HepG2 (cell line): ENCODE results near the gene NOTUM. TPM values are rescaled to one million over a fixed set of nuclear protein-coding genes. Genes with fewer than 3 reads are reported as not detected.

Experiments used
- AGO1 ChIP-seq: fragments of 200-400 bp; formaldehyde crosslinking; IDR thresholded peaks from 2 replicates; pipeline ENCODE4 v1.6.1; 2017; ENCODE audit warnings: mild to moderate bottlenecking, low read depth, low read length, moderate library complexity; ENCODE audit not compliant: poor library complexity, severe bottlenecking
- FLYWCH1 ChIP-seq: sonication (generic); formaldehyde crosslinking; IDR thresholded peaks from 2 replicates; pipeline ENCODE4 v1.8.1; 2023; ENCODE audit warnings: mild to moderate bottlenecking, missing genetic modification reagents
- FOXC1 ChIP-seq: sonication (generic); formaldehyde crosslinking; IDR thresholded peaks from 2 replicates; pipeline ENCODE4 v1.8.0; 2022; ENCODE audit warnings: mild to moderate bottlenecking, missing genetic modification reagents, borderline replicate concordance
- HOXA7 ChIP-seq: sonication (generic); formaldehyde crosslinking; IDR thresholded peaks from 2 replicates; pipeline ENCODE4 v1.8.1; 2022; ENCODE audit warnings: mild to moderate bottlenecking, missing genetic modification reagents, moderate library complexity
- MBNL3 ChIP-seq: fragments of 250-450 bp; sonication (Bioruptor Pico); conservative IDR thresholded peaks from 2 replicates; pipeline ENCODE4 v1.8.0; 2022; ENCODE audit warnings: mild to moderate bottlenecking, inconsistent platforms
- NCOR1 ChIP-seq: fragments of 200-600 bp; sonication (generic); IDR thresholded peaks from 2 replicates; pipeline ENCODE4 v1.7.0; 2017; ENCODE audit warnings: antibody characterized with exemption, low read length, borderline replicate concordance
- NFYB ChIP-seq: sonication (generic); formaldehyde crosslinking; IDR thresholded peaks from 2 replicates; pipeline ENCODE4 v1.4.0; 2020; ENCODE audit warnings: missing genetic modification reagents
- SNAPC4 ChIP-seq: sonication (generic); formaldehyde crosslinking; IDR thresholded peaks from 2 replicates; pipeline ENCODE4 v1.4.0; 2020; ENCODE audit warnings: mild to moderate bottlenecking, missing genetic modification reagents
- TARDBP ChIP-seq: sonication (generic); formaldehyde crosslinking; IDR thresholded peaks from 2 replicates; pipeline ENCODE4 v1.8.0; 2022; ENCODE audit warnings: mild to moderate bottlenecking, missing genetic modification reagents
- ZNF12 ChIP-seq: sonication (generic); formaldehyde crosslinking; IDR thresholded peaks from 2 replicates; pipeline ENCODE4 v1.5.0; 2020; ENCODE audit warnings: missing genetic modification reagents
- ZNF512 ChIP-seq: sonication (generic); formaldehyde crosslinking; IDR thresholded peaks from 2 replicates; pipeline ENCODE4 v1.4.0; 2020; ENCODE audit warnings: mild to moderate bottlenecking, missing genetic modification reagents
- ZNF550 ChIP-seq: sonication (generic); formaldehyde crosslinking; IDR thresholded peaks from 2 replicates; pipeline ENCODE4 v1.4.0; 2020; ENCODE audit warnings: mild to moderate bottlenecking, missing genetic modification reagents, borderline replicate concordance
- ZNF850 ChIP-seq: sonication (generic); formaldehyde crosslinking; conservative IDR thresholded peaks from 2 replicates; pipeline ENCODE4 v1.9.0; 2021; ENCODE audit warnings: mild to moderate bottlenecking, missing genetic modification reagents
- ZSCAN21 ChIP-seq: sonication (generic); formaldehyde crosslinking; IDR thresholded peaks from 2 replicates; pipeline ENCODE4 v1.8.0; 2022; ENCODE audit warnings: mild to moderate bottlenecking, missing genetic modification reagents, moderate library complexity, borderline replicate concordance
- polyA plus RNA-seq, 8 experiments: library from polyadenylated mRNA; depleted of rRNA in 3 of 8; stranded (reverse) in 7 of 8; unstranded in 1 of 8; fragments of >200 nt; fragmentation: Illumina TruSeq in 4 of 8; extraction: Trizol in 4 of 8; gene quantifications; 2 replicates each; pipeline versions ENCODE4 v1.2.1 to v1.2.3, GENCODE V29; 2011 to 2016; ENCODE audit warnings: low read depth in 4 of 8, missing spikeins in 1 of 8, mixed read lengths in 1 of 8; ENCODE audit not compliant: insufficient read depth in 1 of 8
- total RNA-seq, 5 experiments: library from RNA; depleted of rRNA; stranded (reverse); fragments of >200 nt; fragmentation: Illumina TruSeq; extraction: Trizol; gene quantifications; 2 replicates each; pipeline ENCODE4 v1.2.3, GENCODE V29; 2016; ENCODE audit warnings: low read depth in 1 of 5
- TF ChIP-seq, protein P1 (sequence below): sonication (generic); formaldehyde crosslinking; IDR thresholded peaks from 2 replicates; pipeline ENCODE4 v1.5.0; 2020; ENCODE audit warnings: mild to moderate bottlenecking, missing genetic modification reagents

NOTUM gene
- total and polyA plus RNA-seq, 2 of the 13 experiments (the other 11 are each of a cell fraction or from before 2014, with no cell fraction given), result 150 to 160 TPM

DNA sequence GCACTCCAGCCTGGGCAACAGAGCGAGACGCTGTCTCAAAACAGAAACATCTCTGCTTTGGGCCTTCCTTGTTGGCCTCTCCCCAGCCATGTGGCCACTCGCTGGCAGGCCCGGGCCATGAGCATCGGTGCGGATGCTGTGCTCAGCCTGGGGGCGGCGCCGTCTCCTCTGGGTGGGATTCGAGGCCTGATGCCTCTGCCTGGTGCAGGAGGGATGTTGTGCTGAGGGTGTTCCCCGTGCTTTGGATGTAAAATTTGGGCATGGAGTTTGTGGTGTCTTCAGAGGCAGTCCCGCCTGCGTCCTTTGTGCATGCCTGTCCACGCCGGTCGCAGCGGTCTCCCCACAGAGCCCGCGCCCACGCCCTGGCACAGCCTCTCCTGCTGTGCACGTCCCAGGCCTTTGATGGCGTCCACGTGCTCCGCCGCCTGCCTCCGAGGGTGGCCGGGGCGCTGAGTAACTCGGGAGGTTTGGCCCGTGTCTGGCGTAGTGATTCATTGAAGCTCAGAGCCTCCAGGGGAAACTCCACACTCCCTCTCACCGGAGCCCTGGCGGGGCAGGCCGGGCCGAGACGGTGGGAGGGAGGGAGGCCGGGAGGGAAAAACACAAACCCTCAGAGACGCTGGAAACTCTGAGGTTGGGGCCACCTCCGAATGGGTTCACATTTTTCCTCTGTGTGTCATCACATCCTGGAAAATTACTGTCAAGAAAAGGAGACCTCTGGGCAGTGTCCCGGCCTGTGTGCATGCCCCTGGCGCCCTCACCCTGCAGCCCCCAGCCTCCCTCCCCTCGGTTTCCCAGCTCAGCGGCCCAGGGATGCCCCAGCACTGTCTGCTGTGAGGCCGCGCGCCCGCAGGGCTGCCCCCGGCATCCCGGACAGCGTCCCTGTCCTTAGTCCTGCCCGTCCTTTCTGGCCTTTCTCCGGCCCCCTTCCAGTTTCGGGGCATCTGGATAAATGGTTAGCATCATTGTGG, 42.7 kb upstream of the NOTUM start (continued):
- 0 out of 2 replicates have a peak, but pooled peaks have one; percentile 70 for TF ChIP-seq ZNF512 (CRISPR knock-in tag)
- TF ChIP-seq ZSCAN21 (CRISPR knock-in tag), result peak; percentile 77; the same call in 1 of the 2 replicates
- TF ChIP-seq NCOR1, result no peak
- no peak for TF ChIP-seq NFYB (CRISPR knock-in tag)
- TF ChIP-seq ZNF12 (CRISPR knock-in tag), result 0 out of 2 replicates have a peak, but pooled peaks have one; percentile 33
- no peak; the same call in 1 of the 2 replicates for TF ChIP-seq TARDBP (CRISPR knock-in tag)
- TF ChIP-seq HOXA7 (CRISPR knock-in tag), result no peak
- TF ChIP-seq FOXC1, result peak; percentile 72
- TF ChIP-seq ZNF550 (CRISPR knock-in tag), result 0 out of 2 replicates have a peak, but pooled peaks have one; percentile 93
- no peak for TF ChIP-seq AGO1
- no peak for TF ChIP-seq MBNL3 (CRISPR knock-in tag)
- TF ChIP-seq, protein P1, sequence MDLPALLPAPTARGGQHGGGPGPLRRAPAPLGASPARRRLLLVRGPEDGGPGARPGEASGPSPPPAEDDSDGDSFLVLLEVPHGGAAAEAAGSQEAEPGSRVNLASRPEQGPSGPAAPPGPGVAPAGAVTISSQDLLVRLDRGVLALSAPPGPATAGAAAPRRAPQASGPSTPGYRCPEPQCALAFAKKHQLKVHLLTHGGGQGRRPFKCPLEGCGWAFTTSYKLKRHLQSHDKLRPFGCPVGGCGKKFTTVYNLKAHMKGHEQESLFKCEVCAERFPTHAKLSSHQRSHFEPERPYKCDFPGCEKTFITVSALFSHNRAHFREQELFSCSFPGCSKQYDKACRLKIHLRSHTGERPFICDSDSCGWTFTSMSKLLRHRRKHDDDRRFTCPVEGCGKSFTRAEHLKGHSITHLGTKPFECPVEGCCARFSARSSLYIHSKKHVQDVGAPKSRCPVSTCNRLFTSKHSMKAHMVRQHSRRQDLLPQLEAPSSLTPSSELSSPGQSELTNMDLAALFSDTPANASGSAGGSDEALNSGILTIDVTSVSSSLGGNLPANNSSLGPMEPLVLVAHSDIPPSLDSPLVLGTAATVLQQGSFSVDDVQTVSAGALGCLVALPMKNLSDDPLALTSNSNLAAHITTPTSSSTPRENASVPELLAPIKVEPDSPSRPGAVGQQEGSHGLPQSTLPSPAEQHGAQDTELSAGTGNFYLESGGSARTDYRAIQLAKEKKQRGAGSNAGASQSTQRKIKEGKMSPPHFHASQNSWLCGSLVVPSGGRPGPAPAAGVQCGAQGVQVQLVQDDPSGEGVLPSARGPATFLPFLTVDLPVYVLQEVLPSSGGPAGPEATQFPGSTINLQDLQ, result 0 out of 2 replicates have a peak, but pooled peaks have one; percentile 28
- TF ChIP-seq FLYWCH1 (CRISPR knock-in tag), result 0 out of 2 replicates have a peak, but pooled peaks have one; percentile 70
- TF ChIP-seq SNAPC4, result no peak
- TF ChIP-seq ZNF850 (CRISPR knock-in tag), result no peak
